CD4-positive, alpha-beta memory T cell (primary cell): Measurements from ENCODE around the gene FGFR2. TPM values are rescaled to one million over a fixed set of nuclear protein-coding genes. Genes with fewer than 3 reads are reported as not detected.

Experiments used
- CTCF ChIA-PET: fragments of 350-600 bp; sonication (Branson Sonifier 250); formaldehyde crosslinking; loops from one replicate; lab custom pipeline; 2021; ENCODE audit warnings: inconsistent platforms; ENCODE audit not compliant: partially characterized antibody; lab: Charles Lee
- POLR2A ChIA-PET: fragments of 350-600 bp; sonication (Branson Sonifier 250); formaldehyde crosslinking; loops from one replicate; lab custom pipeline; 2021; ENCODE audit not compliant: partially characterized antibody; lab: Charles Lee
- DNase-seq, 5 donors: peaks; one replicate each; pipeline versions ENCODE4 v3.0.0 to v3.0.0-alpha.2; 2020 to 2022; ENCODE audit warnings: mixed read lengths in 1 of 5
- H3K27ac ChIP-seq: one replicate; pipeline ENCODE4 v1.7.0; 2013; ENCODE audit warnings: low read depth, low read length
- H3K27me3 ChIP-seq: 2 replicates; pipeline ENCODE4 v1.7.0; 2013; ENCODE audit warnings: mild to moderate bottlenecking, low read length, moderate library complexity; ENCODE audit not compliant: insufficient read depth
- H3K36me3 ChIP-seq: 2 replicates; pipeline ENCODE4 v1.7.0; 2013; ENCODE audit warnings: mild to moderate bottlenecking, low read length, moderate library complexity; ENCODE audit not compliant: insufficient read depth
- H3K4me1 ChIP-seq: 2 replicates; pipeline ENCODE4 v1.7.0; 2013; ENCODE audit warnings: mild to moderate bottlenecking, low read length, moderate library complexity; ENCODE audit not compliant: insufficient read depth
- H3K4me3 ChIP-seq, 2 donors: one replicate each; pipeline ENCODE4 v1.7.0; 2013; ENCODE audit warnings: low read length in 2 of 2, mild to moderate bottlenecking in 1 of 2
- H3K9me3 ChIP-seq, 2 donors: one replicate each; pipeline ENCODE4 v1.7.0; 2013; ENCODE audit warnings: low read length in 2 of 2, control low read depth in 1 of 2; ENCODE audit not compliant: control insufficient read depth in 1 of 2
- H3K27ac Mint-ChIP-seq, 7 donors: one replicate each; pipeline ENCODE4 v1.8.0; 2020 to 2021; ENCODE audit warnings: mixed read lengths in 7 of 7, mild to moderate bottlenecking in 6 of 7, inconsistent platforms in 3 of 7, moderate library complexity in 3 of 7
- H3K27me3 Mint-ChIP-seq, 2 donors: one replicate each; pipeline ENCODE4 v1.8.0; 2020 to 2021; ENCODE audit warnings: mixed read lengths in 2 of 2
- H3K36me3 Mint-ChIP-seq, 2 donors: one replicate each; pipeline ENCODE4 v1.8.0; 2020 to 2021; ENCODE audit warnings: mixed read lengths in 2 of 2, inconsistent platforms in 1 of 2, mild to moderate bottlenecking in 1 of 2
- H3K4me1 Mint-ChIP-seq, 4 donors: one replicate each; pipeline ENCODE4 v1.8.0; 2020 to 2021; ENCODE audit warnings: mixed read lengths in 4 of 4, mild to moderate bottlenecking in 1 of 4
- H3K4me3 Mint-ChIP-seq, 8 donors: one replicate each; pipeline ENCODE4 v1.8.0; 2020 to 2021; ENCODE audit warnings: mixed read lengths in 8 of 8, mild to moderate bottlenecking in 7 of 8, moderate library complexity in 6 of 8, inconsistent platforms in 3 of 8
- H3K9me3 Mint-ChIP-seq, 8 donors: one replicate each; pipeline ENCODE4 v1.8.0; 2020 to 2021; ENCODE audit warnings: mixed read lengths in 8 of 8, mild to moderate bottlenecking in 5 of 8, inconsistent platforms in 3 of 8, moderate library complexity in 1 of 8
- intact Hi-C: fragments of 100-400 bp; cut with micrococcal nuclease; formaldehyde crosslinking; loops from one replicate; pipeline ENCODE4 v1.15.1; 2023
- polyA plus RNA-seq, 2 donors: library from polyadenylated mRNA; unstranded; fragments of 300-500 nt; fragmentation: Illumina TruSeq; gene quantifications; one replicate each; pipeline ENCODE4 v1.2.3, GENCODE V29; 2021
- total RNA-seq, 2 experiments: library from RNA; stranded (reverse); gene quantifications; one replicate each; pipeline ENCODE4 v1.2.3, GENCODE V29; 2021

Gene FGFR2
- total and polyA plus RNA-seq, 4 experiments from 2014 or later: 0.58 to 1.0 (median 0.90) TPM; not detected in 1

GRCh38 chr10:121462955-121463354 is 135.3 kb downstream of the FGFR2 start:
- DNase-seq: no peak
- no peaks in the 10 kb centered on the region for H3K9me3 ChIP-seq
- Mint-ChIP-seq H3K27me3 (peaks cover 0 to 3% of the 10 kb centered on the region in 2 donors), H3K4me1 (no peaks in the 10 kb centered on the region), H3K4me3 (no peak overlapping the region), H3K9me3 (peaks cover 0 to 3% (median 0%) of the 10 kb centered on the region in 8 donors), H3K27ac (no peak overlapping the region), H3K36me3 (no peaks in the 10 kb centered on the region)
- POLR2A ChIA-PET: no interaction called here
- H3K4me1 ChIP-seq: no peaks in the 10 kb centered on the region
- intact Hi-C loops: no loop called here
- H3K27me3 ChIP-seq: no peaks in the 10 kb centered on the region
- CTCF ChIA-PET: no interaction called here
- H3K27ac ChIP-seq: no peak overlapping the region
- H3K4me3 ChIP-seq: no peak overlapping the region
- H3K36me3 ChIP-seq: no peaks in the 10 kb centered on the region

GRCh38 chr10:121462281-121462680 is 136.0 kb downstream of the FGFR2 start:
- CTCF ChIA-PET: no interaction called here
- Mint-ChIP-seq H3K9me3 (peaks cover 0 to 3% (median 0%) of the 10 kb centered on the region in 8 donors), H3K36me3 (no peaks in the 10 kb centered on the region), H3K27ac (no peak overlapping the region), H3K4me3 (no peak overlapping the region), H3K27me3 (peaks cover 0 to 3% of the 10 kb centered on the region in 2 donors), H3K4me1 (no peaks in the 10 kb centered on the region)
- no peak for DNase-seq
- Histone ChIP-seq H3K36me3 (no peaks in the 10 kb centered on the region), H3K27ac (no peak overlapping the region), H3K9me3 (no peaks in the 10 kb centered on the region), H3K4me3 (no peak overlapping the region), H3K4me1 (no peaks in the 10 kb centered on the region), H3K27me3 (no peaks in the 10 kb centered on the region)
- POLR2A ChIA-PET: no interaction called here
- intact Hi-C loops: no loop called here

DNA sequence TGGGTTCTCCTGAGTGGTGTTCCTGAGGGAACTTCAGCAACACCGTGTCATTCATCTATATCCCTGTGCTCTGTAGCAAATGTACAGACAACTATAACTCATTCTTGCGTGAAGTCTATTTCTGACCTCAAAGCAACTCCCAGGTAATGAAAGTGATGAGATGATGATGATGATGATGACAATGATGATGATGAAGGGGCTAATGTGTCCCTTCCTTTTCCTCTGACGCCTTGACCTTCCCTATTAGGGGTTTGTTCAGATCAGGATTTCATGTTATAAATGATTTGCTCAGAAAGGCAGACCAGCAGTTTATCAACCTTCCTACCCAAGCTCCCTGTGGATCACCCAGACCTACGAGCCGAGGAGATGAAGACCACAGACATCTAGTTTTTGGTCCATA is 136.9 kb downstream of the FGFR2 start:
- no peaks in the 10 kb centered on the region for H3K36me3 ChIP-seq
- DNase-seq: no peak
- Mint-ChIP-seq H3K27me3 (peaks cover 0 to 3% of the 10 kb centered on the region in 2 donors), H3K4me3 (no peak overlapping the region), H3K4me1 (no peaks in the 10 kb centered on the region), H3K9me3 (peaks cover 0 to 4% (median 0%) of the 10 kb centered on the region in 8 donors), H3K36me3 (no peaks in the 10 kb centered on the region), H3K27ac (no peak overlapping the region)
- H3K4me1 ChIP-seq: no peaks in the 10 kb centered on the region
- no peaks in the 10 kb centered on the region for H3K27me3 ChIP-seq
- H3K9me3 ChIP-seq: no peaks in the 10 kb centered on the region
- H3K27ac ChIP-seq: no peak overlapping the region
- intact Hi-C loops: no loop called here
- no peak overlapping the region for H3K4me3 ChIP-seq
- ChIA-PET POLR2A (no interaction called here), CTCF (no interaction called here)

GRCh38 chr10:121460733-121461132 is 137.5 kb downstream of the FGFR2 start:
- Mint-ChIP-seq H3K27ac (no peak overlapping the region), H3K4me3 (no peak overlapping the region), H3K27me3 (peaks cover 0 to 3% of the 10 kb centered on the region in 2 donors), H3K9me3 (peaks cover 0 to 4% (median 0%) of the 10 kb centered on the region in 8 donors), H3K4me1 (no peaks in the 10 kb centered on the region), H3K36me3 (no peaks in the 10 kb centered on the region)
- Histone ChIP-seq H3K4me1 (no peaks in the 10 kb centered on the region), H3K27ac (no peak overlapping the region), H3K4me3 (no peak overlapping the region), H3K27me3 (no peaks in the 10 kb centered on the region), H3K9me3 (no peaks in the 10 kb centered on the region), H3K36me3 (no peaks in the 10 kb centered on the region)
- intact Hi-C loops: no loop called here
- ChIA-PET CTCF (no interaction called here), POLR2A (no interaction called here)
- DNase-seq: no peak

DNA sequence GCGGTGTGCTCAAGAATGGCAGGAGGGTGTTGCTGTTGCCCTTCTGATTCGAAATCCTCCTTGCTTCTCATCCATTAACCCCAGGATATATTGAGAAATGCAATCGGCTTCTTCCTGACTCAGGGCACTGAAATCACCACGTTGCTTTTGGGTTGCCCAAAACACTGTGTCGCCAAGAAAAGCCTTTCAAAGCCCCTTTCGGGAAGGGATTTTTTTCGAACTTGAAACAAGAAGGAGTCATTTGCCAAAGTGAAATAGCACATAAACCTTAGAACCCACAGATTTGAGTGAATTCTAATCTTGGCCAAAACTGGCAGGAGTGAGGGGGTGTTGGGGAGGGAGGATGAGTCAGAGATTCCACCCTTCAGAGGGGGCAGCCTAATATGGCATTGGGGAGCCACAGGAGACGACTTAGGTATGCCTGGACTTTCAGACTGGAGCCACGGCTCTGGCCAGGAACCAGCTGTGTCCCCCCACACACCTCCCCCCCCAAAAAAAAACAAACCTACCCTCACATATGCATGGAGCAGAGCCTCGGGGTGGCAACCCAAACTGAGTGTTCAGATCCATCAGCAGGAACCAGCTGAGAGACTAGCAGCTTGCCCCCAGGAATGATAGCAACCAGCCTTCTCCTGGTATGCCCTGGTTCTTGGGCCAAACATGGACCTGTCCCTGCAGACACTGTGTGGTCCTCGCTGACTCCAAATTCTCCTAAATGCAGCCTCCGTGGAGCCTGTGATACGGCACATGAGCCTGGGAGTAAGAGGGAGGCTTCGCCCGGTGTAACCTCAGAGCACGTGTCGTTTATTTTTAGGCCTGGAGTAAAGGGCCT is 138.4 kb downstream of the FGFR2 start:
- Mint-ChIP-seq H3K4me1 (no peaks in the 10 kb centered on the region), H3K36me3 (no peaks in the 10 kb centered on the region), H3K9me3 (peaks cover 0 to 4% (median 0%) of the 10 kb centered on the region in 8 donors), H3K27me3 (peaks cover 0 to 3% of the 10 kb centered on the region in 2 donors), H3K27ac (no peak overlapping the region), H3K4me3 (no peak overlapping the region)
- H3K4me3 ChIP-seq: no peak overlapping the region
- POLR2A ChIA-PET: no interaction called here
- CTCF ChIA-PET: no interaction called here
- H3K4me1 ChIP-seq: no peaks in the 10 kb centered on the region
- no peak for DNase-seq
- no peaks in the 10 kb centered on the region for H3K9me3 ChIP-seq
- H3K27me3 ChIP-seq: no peaks in the 10 kb centered on the region
- H3K36me3 ChIP-seq: no peaks in the 10 kb centered on the region
- H3K27ac ChIP-seq: no peak overlapping the region
- intact Hi-C loops: no loop called here

- Mint-ChIP-seq H3K27me3 (peaks cover 0 to 3% of the 10 kb centered on the region in 2 donors), H3K36me3 (no peaks in the 10 kb centered on the region), H3K4me3 (no peak overlapping the region), H3K27ac (no peak overlapping the region), H3K9me3 (peaks cover 0 to 4% (median 0%) of the 10 kb centered on the region in 8 donors), H3K4me1 (no peaks in the 10 kb centered on the region)
- ChIA-PET CTCF (no interaction called here), POLR2A (no interaction called here)
- Histone ChIP-seq H3K36me3 (no peaks in the 10 kb centered on the region), H3K27me3 (no peaks in the 10 kb centered on the region), H3K9me3 (no peaks in the 10 kb centered on the region), H3K27ac (no peak overlapping the region), H3K4me3 (no peak overlapping the region), H3K4me1 (no peaks in the 10 kb centered on the region)
- intact Hi-C loops: no loop called here
- DNase-seq: no peak
Observed at GRCh38 chr10:121459279-121459621, 139.0 kb downstream of the FGFR2 start.

- ChIA-PET CTCF (interaction anchor here (0.8 kb wide), 1 partner anchor 14 kb away, joined by 4 read pairs; no protein-coding TSS in a partner anchor), POLR2A (no interaction called here)
- Mint-ChIP-seq H3K4me3 (no peak overlapping the region), H3K27ac (no peak overlapping the region), H3K36me3 (no peaks in the 10 kb centered on the region), H3K27me3 (peaks cover 0 to 3% of the 10 kb centered on the region in 2 donors), H3K4me1 (no peaks in the 10 kb centered on the region), H3K9me3 (peaks cover 0 to 4% (median 0%) of the 10 kb centered on the region in 8 donors)
- Histone ChIP-seq H3K9me3 (no peaks in the 10 kb centered on the region), H3K36me3 (no peaks in the 10 kb centered on the region), H3K27ac (no peak overlapping the region), H3K4me3 (no peak overlapping the region), H3K27me3 (no peaks in the 10 kb centered on the region), H3K4me1 (no peaks in the 10 kb centered on the region)
- intact Hi-C loops: no loop called here
- no peak for DNase-seq
Observed at GRCh38 chr10:121457729-121458128, 140.5 kb downstream of the FGFR2 start.
